GM12878 (cell line): ENCODE results near the gene UMOD. TPM values are rescaled to one million over a fixed set of nuclear protein-coding genes. Genes with fewer than 3 reads are reported as not detected.

Source experiments
- ATAC-seq: fragments of 200-7000 bp; cut with Tn5 transposase; 3 replicates; pipeline ENCODE4 v1.9.1; 2020; ENCODE audit warnings: mild to moderate bottlenecking, moderate library complexity
- BruUV-seq: library from RNA; stranded (reverse); fragments of 400-500 nt; replicated peaks from 2 replicates; lab custom pipeline; 2021; lab: Mats Ljungman, UMichigan
- CTCF ChIA-PET: fragments of 300-600 bp; sonication (Branson Sonifier 250); formaldehyde crosslinking; extraction: SDS; loops from one replicate; lab custom pipeline; 2021; ENCODE audit warnings: inconsistent platforms; lab: Yijun Ruan, JAX
- POLR2A ChIA-PET: fragments of 350-600 bp; formaldehyde crosslinking; extraction: SDS; loops from one replicate; lab custom pipeline; 2021; ENCODE audit warnings: inconsistent platforms; lab: Charles Lee
- RAD21 ChIA-PET: fragments of 300-600 bp; sonication (Branson Sonifier 250); formaldehyde crosslinking; loops from one replicate; lab custom pipeline; 2023; ENCODE audit warnings: antibody characterized with exemption; ENCODE audit not compliant: unreplicated experiment; lab: Charles Lee
- SMC1A ChIA-PET: fragments of 300-600 bp; sonication (Branson Sonifier 250); formaldehyde crosslinking; loops from one replicate; lab custom pipeline; 2023; ENCODE audit not compliant: unreplicated experiment, uncharacterized antibody; lab: Charles Lee
- DNase-seq: peaks from one replicate; pipeline ENCODE4 v3.0.0-alpha.2; 2011; ENCODE audit warnings: low read depth, low spot score
- FAIRE-seq: peaks from 3 replicates; lab custom pipeline; 2011; peaks lifted over from hg19 to GRCh38; lab: Jason Lieb, UNC
- H2AFZ ChIP-seq: 2 replicates; pipeline ENCODE4 v1.6.0; 2011; ENCODE audit warnings: low read depth, low read length, control low read depth; ENCODE audit not compliant: control insufficient read depth
- H3K27ac ChIP-seq: 2 replicates; pipeline ENCODE4 v1.5.1; 2011; ENCODE audit warnings: control low read depth; ENCODE audit not compliant: control insufficient read depth, insufficient read depth
- H3K27me3 ChIP-seq, 2 experiments: replicated peaks in 1 of 2; 2 replicates each; pipeline versions ENCODE4 v1.6.0 to v1.6.1; 2011; ENCODE audit warnings: low read length in 1 of 2; ENCODE audit not compliant: control insufficient read depth in 2 of 2, insufficient read depth in 2 of 2
- H3K36me3 ChIP-seq, 2 experiments: 2 replicates each; pipeline ENCODE4 v1.5.1; 2011; ENCODE audit warnings: low read length in 1 of 2; ENCODE audit not compliant: control insufficient read depth in 2 of 2, insufficient read depth in 2 of 2
- H3K4me1 ChIP-seq: 2 replicates; pipeline ENCODE4 v1.6.1; 2011; ENCODE audit warnings: mild to moderate bottlenecking, low read length, moderate library complexity, mixed read lengths; ENCODE audit not compliant: control insufficient read depth, insufficient read depth
- H3K4me2 ChIP-seq: 2 replicates; pipeline ENCODE4 v1.6.0; 2011; ENCODE audit warnings: control low read depth; ENCODE audit not compliant: control insufficient read depth, insufficient read depth
- H3K4me3 ChIP-seq: fragments of 200-600 bp; sonication (generic); 2 replicates; pipeline ENCODE4 v1.5.1; 2016
- H3K79me2 ChIP-seq: 2 replicates; pipeline ENCODE4 v1.6.0; 2011; ENCODE audit warnings: low read length; ENCODE audit not compliant: control insufficient read depth, insufficient read depth
- H3K9ac ChIP-seq: 2 replicates; pipeline ENCODE4 v1.8.0; 2011; ENCODE audit warnings: low read length, control low read depth, mixed read lengths; ENCODE audit not compliant: control insufficient read depth, insufficient read depth
- H3K9me3 ChIP-seq: replicated peaks from 3 replicates; pipeline ENCODE4 v1.5.1; 2011; ENCODE audit warnings: mild to moderate bottlenecking, low read length; ENCODE audit not compliant: control insufficient read depth, insufficient read depth
- H4K20me1 ChIP-seq: 2 replicates; pipeline ENCODE4 v1.6.0; 2011; ENCODE audit not compliant: control insufficient read depth, insufficient read depth
- BACH1 ChIP-seq: fragments of 450-650 bp; IDR thresholded peaks from 2 replicates; pipeline ENCODE4 v1.6.1; 2017; ENCODE audit warnings: mild to moderate bottlenecking, borderline replicate concordance
- BHLHE40 ChIP-seq, 2 experiments: fragments of 450-650 bp in 1 of 2; IDR thresholded peaks; 2 replicates each; pipeline ENCODE4 v1.6.1; 2011 to 2017; ENCODE audit warnings: low read depth in 2 of 2, borderline replicate concordance in 1 of 2, improper control_type of control experiment in 1 of 2, low read length in 1 of 2, mild to moderate bottlenecking in 1 of 2
- CEBPB ChIP-seq, 2 experiments: fragments of 150-350 bp in 1 of 2; IDR thresholded peaks; 2 replicates each; pipeline ENCODE4 v1.6.1; 2012 to 2014; ENCODE audit warnings: low read depth in 2 of 2, low read length in 2 of 2, borderline replicate concordance in 1 of 2, inconsistent platforms in 1 of 2
- CHD1 ChIP-seq: IDR thresholded peaks from 2 replicates; pipeline ENCODE4 v1.6.1; 2012; ENCODE audit warnings: low read depth, low read length, improper control_type of control experiment
- NFXL1 ChIP-seq: fragments of 450-650 bp; IDR thresholded peaks from 2 replicates; pipeline ENCODE4 v1.6.1; 2017; ENCODE audit warnings: antibody characterized with exemption, mild to moderate bottlenecking, borderline replicate concordance
- PAX8 ChIP-seq: fragments of 450-650 bp; IDR thresholded peaks from 2 replicates; pipeline ENCODE4 v1.6.1; 2017; ENCODE audit warnings: mild to moderate bottlenecking, moderate library complexity
- PML ChIP-seq: IDR thresholded peaks from 2 replicates; pipeline ENCODE4 v1.6.1; 2012; ENCODE audit warnings: low read length, inconsistent platforms
- POLR2A ChIP-seq: IDR thresholded peaks from 2 replicates; pipeline ENCODE4 v1.6.1; 2011; ENCODE audit warnings: low read depth, mild to moderate bottlenecking, low read length
- RAD51 ChIP-seq: fragments of 450-650 bp; IDR thresholded peaks from 2 replicates; pipeline ENCODE4 v1.6.1; 2016; ENCODE audit warnings: moderate library complexity, mild to moderate bottlenecking, inconsistent platforms
- RFX5 ChIP-seq: IDR thresholded peaks from 2 replicates; pipeline ENCODE4 v1.6.1; 2011; ENCODE audit warnings: low read depth, low read length, improper control_type of control experiment
- TBL1XR1 ChIP-seq: IDR thresholded peaks from 2 replicates; pipeline ENCODE4 v1.6.1; 2012; ENCODE audit warnings: low read depth, low read length, improper control_type of control experiment
- WGBS: methylation state at CpG from one replicate; pipeline ENCODE4 v1.1.6; 2016; ENCODE audit warnings: low lambda C conversion rate; ENCODE audit not compliant: insufficient replicate concordance, insufficient coverage; ENCODE audit errors: missing lambda C conversion rate; 5-methylcytosine and 5-hydroxymethylcytosine counted together
- in situ Hi-C: fragments of 300-500 bp; cut with MboI; formaldehyde crosslinking; loops from 9 replicates; pipeline ENCODE4 v1.14.3; 2018; ENCODE audit warnings: mixed read lengths
- intact Hi-C: fragments of 100-400 bp; cut with micrococcal nuclease; formaldehyde crosslinking; loops from one replicate; pipeline ENCODE4 v1.14.2; 2022; ENCODE audit not compliant: unreplicated experiment
- polyA plus RNA-seq, 11 experiments: library from polyadenylated mRNA; depleted of rRNA in 4 of 11; unstranded in 6 of 11; stranded (reverse) in 5 of 11; fragments of >200 nt; fragmentation: Nextera tagmentation in 4 of 11; fragmentation: Illumina TruSeq in 1 of 11; extraction: Ambion mirVana in 4 of 11; extraction: Trizol in 1 of 11; gene quantifications; 1 replicate in 1 of 11; 2 replicates in 10 of 11; pipeline versions ENCODE4 v1.2.1 to v1.2.3, GENCODE V29; 2011 to 2016; ENCODE audit warnings: inconsistent platforms in 2 of 11, missing spikeins in 2 of 11, low read depth in 1 of 11
- total RNA-seq, 4 experiments: library from RNA; depleted of rRNA in 3 of 4; stranded (reverse); fragments of >200 nt in 3 of 4; fragmentation: Illumina TruSeq in 1 of 4; extraction: Trizol in 1 of 4; gene quantifications; 2 replicates each; pipeline versions ENCODE4 v1.2.1 to v1.2.3, GENCODE V29; 2013 to 2021
- TF ChIP-seq, protein P1 (sequence below): fragments of 450-650 bp; IDR thresholded peaks from 2 replicates; pipeline ENCODE4 v1.6.1; 2017; ENCODE audit warnings: mild to moderate bottlenecking, moderate library complexity

UMOD gene
- total and polyA plus RNA-seq, 10 of the 15 experiments (the other 5 are each of a cell fraction or from before 2014, with no cell fraction given): not detected

DNA sequence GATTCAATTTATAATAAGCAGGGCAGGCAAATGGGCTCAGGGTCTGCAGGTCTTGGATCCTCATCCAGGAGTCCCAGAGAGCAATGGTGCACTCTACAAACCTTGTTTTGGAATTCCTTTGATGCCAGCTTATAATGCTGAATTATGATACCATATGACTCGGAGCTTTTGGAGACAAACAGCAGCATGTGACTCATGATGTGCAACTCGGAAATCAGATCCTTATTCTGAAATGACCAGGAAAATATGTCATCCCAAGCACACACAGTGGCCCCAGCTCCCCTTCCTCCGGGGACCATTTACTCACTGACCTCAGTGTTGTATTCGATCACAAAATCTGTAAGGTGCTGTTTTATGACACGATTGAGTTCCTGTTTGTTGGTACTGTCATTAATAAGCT is 20.2 kb upstream of the UMOD start (continued):
- TF ChIP-seq, protein P1, sequence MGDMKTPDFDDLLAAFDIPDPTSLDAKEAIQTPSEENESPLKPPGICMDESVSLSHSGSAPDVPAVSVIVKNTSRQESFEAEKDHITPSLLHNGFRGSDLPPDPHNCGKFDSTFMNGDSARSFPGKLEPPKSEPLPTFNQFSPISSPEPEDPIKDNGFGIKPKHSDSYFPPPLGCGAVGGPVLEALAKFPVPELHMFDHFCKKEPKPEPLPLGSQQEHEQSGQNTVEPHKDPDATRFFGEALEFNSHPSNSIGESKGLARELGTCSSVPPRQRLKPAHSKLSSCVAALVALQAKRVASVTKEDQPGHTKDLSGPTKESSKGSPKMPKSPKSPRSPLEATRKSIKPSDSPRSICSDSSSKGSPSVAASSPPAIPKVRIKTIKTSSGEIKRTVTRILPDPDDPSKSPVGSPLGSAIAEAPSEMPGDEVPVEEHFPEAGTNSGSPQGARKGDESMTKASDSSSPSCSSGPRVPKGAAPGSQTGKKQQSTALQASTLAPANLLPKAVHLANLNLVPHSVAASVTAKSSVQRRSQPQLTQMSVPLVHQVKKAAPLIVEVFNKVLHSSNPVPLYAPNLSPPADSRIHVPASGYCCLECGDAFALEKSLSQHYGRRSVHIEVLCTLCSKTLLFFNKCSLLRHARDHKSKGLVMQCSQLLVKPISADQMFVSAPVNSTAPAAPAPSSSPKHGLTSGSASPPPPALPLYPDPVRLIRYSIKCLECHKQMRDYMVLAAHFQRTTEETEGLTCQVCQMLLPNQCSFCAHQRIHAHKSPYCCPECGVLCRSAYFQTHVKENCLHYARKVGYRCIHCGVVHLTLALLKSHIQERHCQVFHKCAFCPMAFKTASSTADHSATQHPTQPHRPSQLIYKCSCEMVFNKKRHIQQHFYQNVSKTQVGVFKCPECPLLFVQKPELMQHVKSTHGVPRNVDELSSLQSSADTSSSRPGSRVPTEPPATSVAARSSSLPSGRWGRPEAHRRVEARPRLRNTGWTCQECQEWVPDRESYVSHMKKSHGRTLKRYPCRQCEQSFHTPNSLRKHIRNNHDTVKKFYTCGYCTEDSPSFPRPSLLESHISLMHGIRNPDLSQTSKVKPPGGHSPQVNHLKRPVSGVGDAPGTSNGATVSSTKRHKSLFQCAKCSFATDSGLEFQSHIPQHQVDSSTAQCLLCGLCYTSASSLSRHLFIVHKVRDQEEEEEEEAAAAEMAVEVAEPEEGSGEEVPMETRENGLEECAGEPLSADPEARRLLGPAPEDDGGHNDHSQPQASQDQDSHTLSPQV: no peak
- TF ChIP-seq BHLHE40 (IDR thresholded peaks at IDR 0.05; ENCODE audit: borderline replicate concordance in 1 of 2, low read depth in 2 of 2, low read length in 1 of 2) (no peak), PAX8 (no peak), PML (no peak), RAD51 (no peak), CEBPB (IDR thresholded peaks at IDR 0.05; ENCODE audit: borderline replicate concordance in 1 of 2, low read depth in 2 of 2, low read length in 2 of 2) (no peak)

DNA sequence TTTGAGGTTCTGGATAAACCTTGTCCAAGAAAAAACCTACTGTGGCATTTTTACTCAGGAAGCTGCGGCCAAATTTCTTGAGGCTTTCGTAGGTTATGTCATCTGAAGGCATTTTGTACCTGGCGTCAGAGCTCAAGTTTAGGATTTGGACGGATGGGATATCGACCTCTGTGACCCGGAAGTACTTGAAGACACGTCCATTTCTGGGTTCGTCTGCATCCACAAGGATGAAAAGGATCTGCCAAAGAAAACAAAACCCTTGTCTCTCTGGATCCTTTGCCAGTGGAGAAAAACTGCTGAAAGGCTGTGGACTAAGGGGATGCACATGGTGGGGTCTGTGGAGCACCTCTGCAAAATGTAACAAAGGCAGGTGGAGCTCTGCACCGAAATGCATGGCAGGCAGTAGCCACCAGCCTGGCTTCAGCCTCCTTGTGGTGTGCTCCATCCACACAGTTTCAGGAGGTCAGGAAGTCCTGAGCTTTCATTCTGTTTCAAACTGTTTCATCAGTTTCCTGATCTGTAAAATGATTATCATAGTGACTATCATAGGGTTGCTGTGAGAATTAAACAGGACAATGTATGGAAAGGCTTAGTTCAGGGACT is 17.0 kb upstream of the UMOD start:
- no TSS peak for BruUV-seq
- FAIRE-seq (no peak), DNase-seq (no peak), ATAC-seq (no peak)
- ChIA-PET POLR2A (no interaction called here), RAD21 (no interaction called here), CTCF (interaction anchor here (0.9 kb wide), 1 partner anchor 16 kb away, joined by 4 read pairs; no protein-coding TSS in a partner anchor), SMC1A (no interaction called here)
- intact Hi-C loops: no loop called here
- Histone ChIP-seq H3K4me2 (no peak overlapping the region), H3K4me1 (no peaks in the 10 kb centered on the region), H3K79me2 (no peaks in the 10 kb centered on the region), H3K9me3 (no peaks in the 10 kb centered on the region), H3K27me3 (no peaks in the 10 kb centered on the region; a peak in 1 of 4 replicates), H2AFZ (no peak overlapping the region), H3K4me3 (no peak overlapping the region), H3K9ac (no peak overlapping the region), H4K20me1 (no peaks in the 10 kb centered on the region), H3K27ac (no peak overlapping the region), H3K36me3 (no peaks in the 10 kb centered on the region)
- TF ChIP-seq RFX5: no peak
- no peak for TF ChIP-seq TBL1XR1
- TF ChIP-seq CHD1: no peak
- TF ChIP-seq POLR2A: no peak
- no peak for TF ChIP-seq NFXL1
- TF ChIP-seq BACH1: no peak
- in situ Hi-C loops: loop anchor here (25.0 kb wide), 1 partner anchor 1332 kb away; no protein-coding TSS in a partner anchor
- WGBS: 25% methylated on average over 9 of the region's 9 CpGs
